ENCODE measurements around the gene CPA3. TPM values are rescaled to one million over a fixed set of nuclear protein-coding genes. Genes with fewer than 3 reads are reported as not detected.

CPA3 gene
- total and polyA plus RNA-seq, 2 experiments from 2014 or later: 0.68 to 1.1 TPM

GRCh38 chr3:148884261-148884660, 19.2 kb downstream of the CPA3 start:
- no peak for DNase-seq (ENCODE audit: low spot score)
- Histone ChIP-seq H3K4me2 (no peak overlapping the region), H3K4me3 (no peak overlapping the region), H3K27me3 (no peaks in the 10 kb centered on the region), H4K20me1 (ENCODE audit: insufficient read depth, poor library complexity, severe bottlenecking) (no peaks in the 10 kb centered on the region), H3K79me2 (no peaks in the 10 kb centered on the region), H3K27ac (no peak overlapping the region), H3K9me3 (ENCODE audit: low read depth) (no peaks in the 10 kb centered on the region), H3K9me2 (replicated peaks; ENCODE audit: insufficient read depth) (no peaks in the 10 kb centered on the region), H2AFZ (no peak overlapping the region), H3K36me3 (replicated peaks; ENCODE audit: insufficient read depth, low read depth) (no peaks in the 10 kb centered on the region), H3K4me1 (ENCODE audit: insufficient read depth) (no peaks in the 10 kb centered on the region)
- TF ChIP-seq, protein P1, sequence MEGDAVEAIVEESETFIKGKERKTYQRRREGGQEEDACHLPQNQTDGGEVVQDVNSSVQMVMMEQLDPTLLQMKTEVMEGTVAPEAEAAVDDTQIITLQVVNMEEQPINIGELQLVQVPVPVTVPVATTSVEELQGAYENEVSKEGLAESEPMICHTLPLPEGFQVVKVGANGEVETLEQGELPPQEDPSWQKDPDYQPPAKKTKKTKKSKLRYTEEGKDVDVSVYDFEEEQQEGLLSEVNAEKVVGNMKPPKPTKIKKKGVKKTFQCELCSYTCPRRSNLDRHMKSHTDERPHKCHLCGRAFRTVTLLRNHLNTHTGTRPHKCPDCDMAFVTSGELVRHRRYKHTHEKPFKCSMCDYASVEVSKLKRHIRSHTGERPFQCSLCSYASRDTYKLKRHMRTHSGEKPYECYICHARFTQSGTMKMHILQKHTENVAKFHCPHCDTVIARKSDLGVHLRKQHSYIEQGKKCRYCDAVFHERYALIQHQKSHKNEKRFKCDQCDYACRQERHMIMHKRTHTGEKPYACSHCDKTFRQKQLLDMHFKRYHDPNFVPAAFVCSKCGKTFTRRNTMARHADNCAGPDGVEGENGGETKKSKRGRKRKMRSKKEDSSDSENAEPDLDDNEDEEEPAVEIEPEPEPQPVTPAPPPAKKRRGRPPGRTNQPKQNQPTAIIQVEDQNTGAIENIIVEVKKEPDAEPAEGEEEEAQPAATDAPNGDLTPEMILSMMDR (IDR thresholded peaks at IDR 0.05; ENCODE audit: poor library complexity): no peak
- TF ChIP-seq EZH2 (IDR thresholded peaks at IDR 0.05; ENCODE audit: borderline replicate concordance) (no peak), EZH2phosphoT487 (IDR thresholded peaks at IDR 0.05; ENCODE audit: low read depth, severe bottlenecking, unreplicated experiment) (no peak)

DNA sequence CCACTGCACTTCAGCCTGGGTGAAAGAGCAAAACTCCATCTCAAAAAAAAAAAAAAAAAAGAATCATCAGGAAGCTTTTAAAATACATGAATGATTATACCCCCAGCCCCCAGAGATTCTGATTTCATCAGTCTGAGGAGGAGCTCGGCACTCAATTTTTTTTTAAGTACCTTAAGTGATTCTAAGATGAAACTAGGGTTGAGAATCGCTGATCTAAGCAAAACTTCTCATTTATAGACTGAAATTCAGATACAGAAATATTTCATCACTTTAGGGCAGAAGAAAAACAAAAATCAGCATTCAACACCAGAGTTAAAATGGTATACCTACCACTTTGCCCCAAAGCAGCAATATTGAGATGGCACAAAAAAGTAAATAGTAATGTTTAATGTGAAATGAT, 24.7 kb downstream of the CPA3 start:
- no peaks in the 10 kb centered on the region for H3K9me2 ChIP-seq (replicated peaks; ENCODE audit: insufficient read depth)
- H2AFZ ChIP-seq: no peak overlapping the region
- no peaks in the 10 kb centered on the region for H3K4me1 ChIP-seq (ENCODE audit: insufficient read depth)
- no peaks in the 10 kb centered on the region for H3K79me2 ChIP-seq
- no peaks in the 10 kb centered on the region for H4K20me1 ChIP-seq (ENCODE audit: insufficient read depth, poor library complexity, severe bottlenecking)
- no peak overlapping the region for H3K27ac ChIP-seq
- no peaks in the 10 kb centered on the region for H3K27me3 ChIP-seq
- H3K36me3 ChIP-seq (replicated peaks; ENCODE audit: insufficient read depth, low read depth): no peaks in the 10 kb centered on the region
- TF ChIP-seq, protein P1 (IDR thresholded peaks at IDR 0.05; ENCODE audit: poor library complexity): no peak
- TF ChIP-seq EZH2 (IDR thresholded peaks at IDR 0.05; ENCODE audit: borderline replicate concordance) (no peak), EZH2phosphoT487 (IDR thresholded peaks at IDR 0.05; ENCODE audit: low read depth, severe bottlenecking, unreplicated experiment) (no peak)
- DNase-seq (ENCODE audit: low spot score): no peak
- no peak overlapping the region for H3K4me3 ChIP-seq
- 88% methylated on average over 2 of the region's 2 CpGs for WGBS (ENCODE audit: low lambda C conversion rate, missing lambda C conversion rate)
- no peaks in the 10 kb centered on the region for H3K9me3 ChIP-seq (ENCODE audit: low read depth)
- no peak overlapping the region for H3K4me2 ChIP-seq

DNA sequence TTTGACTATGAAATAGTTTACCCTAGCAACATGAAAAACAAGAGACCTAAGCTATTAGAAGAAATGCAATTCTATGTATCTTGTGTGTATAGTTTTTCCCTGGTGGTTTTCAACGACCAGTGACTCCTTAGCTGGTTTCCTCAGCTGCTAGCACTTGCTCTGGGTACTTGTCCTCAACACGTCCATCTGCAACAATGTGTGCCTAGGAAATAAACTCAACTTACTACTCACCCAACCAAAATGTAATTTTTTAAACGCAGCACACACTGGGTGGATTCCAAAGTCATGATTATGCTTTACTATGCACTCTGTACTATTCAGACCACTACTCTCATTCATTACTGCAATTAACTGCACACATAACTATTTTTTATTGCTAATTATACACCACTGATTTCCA, 31.0 kb downstream of the CPA3 start:
- no peak overlapping the region for H3K4me2 ChIP-seq
- no peaks in the 10 kb centered on the region for H3K9me3 ChIP-seq (ENCODE audit: low read depth)
- H4K20me1 ChIP-seq (ENCODE audit: insufficient read depth, poor library complexity, severe bottlenecking): no peaks in the 10 kb centered on the region
- no peaks in the 10 kb centered on the region for H3K4me1 ChIP-seq (ENCODE audit: insufficient read depth)
- H2AFZ ChIP-seq: no peak overlapping the region
- TF ChIP-seq EZH2phosphoT487 (IDR thresholded peaks at IDR 0.05; ENCODE audit: low read depth, severe bottlenecking, unreplicated experiment): no peak
- no peak for TF ChIP-seq EZH2 (IDR thresholded peaks at IDR 0.05; ENCODE audit: borderline replicate concordance)
- TF ChIP-seq, protein P1 (IDR thresholded peaks at IDR 0.05; ENCODE audit: poor library complexity): no peak
- H3K9me2 ChIP-seq (replicated peaks; ENCODE audit: insufficient read depth): no peaks in the 10 kb centered on the region
- H3K79me2 ChIP-seq: no peaks in the 10 kb centered on the region
- no peaks in the 10 kb centered on the region for H3K27me3 ChIP-seq
- DNase-seq (ENCODE audit: low spot score): no peak
- 76% methylated on average over 3 of the region's 3 CpGs for WGBS (ENCODE audit: low lambda C conversion rate, missing lambda C conversion rate)
- no peak overlapping the region for H3K27ac ChIP-seq
- H3K36me3 ChIP-seq (replicated peaks; ENCODE audit: insufficient read depth, low read depth): no peaks in the 10 kb centered on the region
- no peak overlapping the region for H3K4me3 ChIP-seq
